Panc1 (cell line): ENCODE data around the gene NUCB2.

ENCODE experiments used
- POLR2AphosphoS5 ChIP-seq: IDR thresholded peaks from 2 replicates; pipeline ENCODE4 v1.6.1; 2012; ENCODE audit warnings: mild to moderate bottlenecking, low read depth, low read length, moderate library complexity
- SIN3A ChIP-seq: IDR thresholded peaks from 2 replicates; pipeline ENCODE4 v1.6.1; 2012; ENCODE audit warnings: low read depth, mild to moderate bottlenecking, low read length, moderate library complexity, borderline replicate concordance; ENCODE audit not compliant: insufficient read depth
- TCF7L2 ChIP-seq: IDR thresholded peaks from 2 replicates; pipeline ENCODE4 v1.6.1; 2011; ENCODE audit warnings: mild to moderate bottlenecking, low read depth, low read length, inconsistent platforms
- TF ChIP-seq, protein P1 (sequence below): fragments of 450-650 bp; IDR thresholded peaks from 2 replicates; pipeline ENCODE4 v1.5.1; 2017; ENCODE audit warnings: mild to moderate bottlenecking
- TF ChIP-seq, protein P2 (sequence below), 2 experiments: IDR thresholded peaks; 2 replicates each; pipeline ENCODE4 v1.6.1; 2011 to 2012; ENCODE audit warnings: low read depth in 2 of 2, control low read depth in 1 of 2, low read length in 1 of 2, mild to moderate bottlenecking in 1 of 2, moderate library complexity in 1 of 2; ENCODE audit not compliant: insufficient read depth in 1 of 2

DNA sequence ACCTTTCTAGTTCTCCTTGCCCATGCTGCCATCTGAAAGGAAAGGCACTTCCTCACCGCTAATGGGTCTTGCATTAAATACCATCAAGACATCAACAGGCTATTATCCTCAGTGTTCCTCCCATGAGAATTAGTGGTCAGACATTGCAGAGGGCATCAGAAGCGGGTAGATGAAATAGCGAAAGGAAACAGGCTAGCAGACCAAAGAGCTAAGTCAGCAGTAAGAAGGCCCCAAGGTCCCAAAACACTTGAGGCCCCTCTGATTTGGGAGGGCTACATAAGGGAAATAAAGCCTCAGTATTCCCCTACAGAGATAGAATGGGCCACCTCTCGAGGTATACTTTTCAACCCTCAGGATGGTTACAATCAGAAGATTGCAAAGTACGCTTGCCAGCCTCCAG lies 99.0 kb downstream of the NUCB2 start:
- TF ChIP-seq, protein P1, sequence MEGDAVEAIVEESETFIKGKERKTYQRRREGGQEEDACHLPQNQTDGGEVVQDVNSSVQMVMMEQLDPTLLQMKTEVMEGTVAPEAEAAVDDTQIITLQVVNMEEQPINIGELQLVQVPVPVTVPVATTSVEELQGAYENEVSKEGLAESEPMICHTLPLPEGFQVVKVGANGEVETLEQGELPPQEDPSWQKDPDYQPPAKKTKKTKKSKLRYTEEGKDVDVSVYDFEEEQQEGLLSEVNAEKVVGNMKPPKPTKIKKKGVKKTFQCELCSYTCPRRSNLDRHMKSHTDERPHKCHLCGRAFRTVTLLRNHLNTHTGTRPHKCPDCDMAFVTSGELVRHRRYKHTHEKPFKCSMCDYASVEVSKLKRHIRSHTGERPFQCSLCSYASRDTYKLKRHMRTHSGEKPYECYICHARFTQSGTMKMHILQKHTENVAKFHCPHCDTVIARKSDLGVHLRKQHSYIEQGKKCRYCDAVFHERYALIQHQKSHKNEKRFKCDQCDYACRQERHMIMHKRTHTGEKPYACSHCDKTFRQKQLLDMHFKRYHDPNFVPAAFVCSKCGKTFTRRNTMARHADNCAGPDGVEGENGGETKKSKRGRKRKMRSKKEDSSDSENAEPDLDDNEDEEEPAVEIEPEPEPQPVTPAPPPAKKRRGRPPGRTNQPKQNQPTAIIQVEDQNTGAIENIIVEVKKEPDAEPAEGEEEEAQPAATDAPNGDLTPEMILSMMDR = no peak
- no peak for TF ChIP-seq POLR2AphosphoS5
- TF ChIP-seq, protein P2, sequence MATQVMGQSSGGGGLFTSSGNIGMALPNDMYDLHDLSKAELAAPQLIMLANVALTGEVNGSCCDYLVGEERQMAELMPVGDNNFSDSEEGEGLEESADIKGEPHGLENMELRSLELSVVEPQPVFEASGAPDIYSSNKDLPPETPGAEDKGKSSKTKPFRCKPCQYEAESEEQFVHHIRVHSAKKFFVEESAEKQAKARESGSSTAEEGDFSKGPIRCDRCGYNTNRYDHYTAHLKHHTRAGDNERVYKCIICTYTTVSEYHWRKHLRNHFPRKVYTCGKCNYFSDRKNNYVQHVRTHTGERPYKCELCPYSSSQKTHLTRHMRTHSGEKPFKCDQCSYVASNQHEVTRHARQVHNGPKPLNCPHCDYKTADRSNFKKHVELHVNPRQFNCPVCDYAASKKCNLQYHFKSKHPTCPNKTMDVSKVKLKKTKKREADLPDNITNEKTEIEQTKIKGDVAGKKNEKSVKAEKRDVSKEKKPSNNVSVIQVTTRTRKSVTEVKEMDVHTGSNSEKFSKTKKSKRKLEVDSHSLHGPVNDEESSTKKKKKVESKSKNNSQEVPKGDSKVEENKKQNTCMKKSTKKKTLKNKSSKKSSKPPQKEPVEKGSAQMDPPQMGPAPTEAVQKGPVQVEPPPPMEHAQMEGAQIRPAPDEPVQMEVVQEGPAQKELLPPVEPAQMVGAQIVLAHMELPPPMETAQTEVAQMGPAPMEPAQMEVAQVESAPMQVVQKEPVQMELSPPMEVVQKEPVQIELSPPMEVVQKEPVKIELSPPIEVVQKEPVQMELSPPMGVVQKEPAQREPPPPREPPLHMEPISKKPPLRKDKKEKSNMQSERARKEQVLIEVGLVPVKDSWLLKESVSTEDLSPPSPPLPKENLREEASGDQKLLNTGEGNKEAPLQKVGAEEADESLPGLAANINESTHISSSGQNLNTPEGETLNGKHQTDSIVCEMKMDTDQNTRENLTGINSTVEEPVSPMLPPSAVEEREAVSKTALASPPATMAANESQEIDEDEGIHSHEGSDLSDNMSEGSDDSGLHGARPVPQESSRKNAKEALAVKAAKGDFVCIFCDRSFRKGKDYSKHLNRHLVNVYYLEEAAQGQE (IDR thresholded peaks at IDR 0.05; ENCODE audit: insufficient read depth in 1 of 2, low read depth in 2 of 2, low read length in 1 of 2) = no peak
- no peak for TF ChIP-seq SIN3A
- TF ChIP-seq TCF7L2 = no peak
